ENCODE results near the gene TBC1D5.
"Not testable (repeated sequence)": the region's sequence is repeated elsewhere in the genome, so short reads cannot be mapped to it uniquely, and the experiment has no call there.

Gene TBC1D5

GRCh38 chr3:17552351-17552750, 190.1 kb downstream of the TBC1D5 start:
- in situ Hi-C loops (cut with HindIII; ENCODE audit: low sequenced_read_pairs) = no loop called here

GRCh38 chr3:17551895-17552294, 190.5 kb downstream of the TBC1D5 start:
- in situ Hi-C loops (cut with HindIII; ENCODE audit: low sequenced_read_pairs) = no loop called here

GRCh38 chr3:17551333-17551732, 191.1 kb downstream of the TBC1D5 start:
- in situ Hi-C loops (cut with HindIII; ENCODE audit: low sequenced_read_pairs) = no loop called here

GRCh38 chr3:17550624-17551023, 191.8 kb downstream of the TBC1D5 start:
- in situ Hi-C loops (cut with HindIII; ENCODE audit: low sequenced_read_pairs) = no loop called here

GRCh38 chr3:17546500-17547255, 195.8 kb downstream of the TBC1D5 start:
- in situ Hi-C loops (cut with HindIII; ENCODE audit: low sequenced_read_pairs) = no loop called here

GRCh38 chr3:17544632-17545031, 197.8 kb downstream of the TBC1D5 start:
- in situ Hi-C loops (cut with HindIII; ENCODE audit: low sequenced_read_pairs) = no loop called here

GRCh38 chr3:17542591-17542990, 199.8 kb downstream of the TBC1D5 start:
- in situ Hi-C loops (cut with HindIII; ENCODE audit: low sequenced_read_pairs) = no loop called here

GRCh38 chr3:17539436-17539835, 203.0 kb downstream of the TBC1D5 start:
- in situ Hi-C loops (cut with HindIII; ENCODE audit: low sequenced_read_pairs) = no loop called here

- in situ Hi-C loops (cut with HindIII; ENCODE audit: low sequenced_read_pairs) = no loop called here
Observed at GRCh38 chr3:17535274-17535673, 207.2 kb downstream of the TBC1D5 start.

- in situ Hi-C loops (cut with HindIII; ENCODE audit: low sequenced_read_pairs) = not testable (repeated sequence)
Observed at GRCh38 chr3:17532446-17532845, 210.0 kb downstream of the TBC1D5 start.

GRCh38 chr3:17529677-17530076, 212.8 kb downstream of the TBC1D5 start:
- in situ Hi-C loops (cut with HindIII; ENCODE audit: low sequenced_read_pairs) = no loop called here

GRCh38 chr3:17518189-17519059, 224.0 kb downstream of the TBC1D5 start:
- in situ Hi-C loops (cut with HindIII; ENCODE audit: low sequenced_read_pairs) = no loop called here

GRCh38 chr3:17515445-17516234, 226.8 kb downstream of the TBC1D5 start:
- in situ Hi-C loops (cut with HindIII; ENCODE audit: low sequenced_read_pairs) = no loop called here

GRCh38 chr3:17514597-17514996, 227.8 kb downstream of the TBC1D5 start:
- in situ Hi-C loops (cut with HindIII; ENCODE audit: low sequenced_read_pairs) = no loop called here

GRCh38 chr3:17510265-17510664, 232.2 kb downstream of the TBC1D5 start:
- in situ Hi-C loops (cut with HindIII; ENCODE audit: low sequenced_read_pairs) = no loop called here

- in situ Hi-C loops (cut with HindIII; ENCODE audit: low sequenced_read_pairs) = no loop called here
Observed at GRCh38 chr3:17508180-17508752, 234.2 kb downstream of the TBC1D5 start.

- in situ Hi-C loops (cut with HindIII; ENCODE audit: low sequenced_read_pairs) = no loop called here
Observed at GRCh38 chr3:17507480-17507879, 235.0 kb downstream of the TBC1D5 start.

- in situ Hi-C loops (cut with HindIII; ENCODE audit: low sequenced_read_pairs) = no loop called here
Observed at GRCh38 chr3:17505856-17506255, 236.6 kb downstream of the TBC1D5 start.

GRCh38 chr3:17501745-17502144, 240.7 kb downstream of the TBC1D5 start:
- in situ Hi-C loops (cut with HindIII; ENCODE audit: low sequenced_read_pairs) = no loop called here

GRCh38 chr3:17500618-17501017, 241.8 kb downstream of the TBC1D5 start:
- in situ Hi-C loops (cut with HindIII; ENCODE audit: low sequenced_read_pairs) = no loop called here

Measured in DLD1 (cell line).